H9 (cell line): ENCODE results near the gene ARMC2. TPM values are rescaled to one million over a fixed set of nuclear protein-coding genes. Genes with fewer than 3 reads are reported as not detected.

Source experiments
- DNase-seq: peaks from one replicate; pipeline ENCODE4 v3.0.0-alpha.2; 2017
- H2AFZ ChIP-seq: one replicate; pipeline ENCODE4 v1.6.1; 2013; ENCODE audit warnings: mild to moderate bottlenecking, low read length, control low read depth, moderate library complexity
- H2AK5ac ChIP-seq: 2 replicates; pipeline ENCODE4 v1.6.1; 2013; ENCODE audit warnings: low read length, control low read depth, mixed read lengths; ENCODE audit not compliant: insufficient read length
- H2BK120ac ChIP-seq: one replicate; pipeline ENCODE4 v1.6.1; 2013; ENCODE audit warnings: low read depth, mild to moderate bottlenecking, low read length, control low read depth, inconsistent platforms; ENCODE audit not compliant: poor library complexity, severe bottlenecking
- H2BK12ac ChIP-seq: 2 replicates; pipeline ENCODE4 v1.6.1; 2013; ENCODE audit warnings: low read length, control low read depth, mixed read lengths, low read depth; ENCODE audit not compliant: insufficient read length
- H2BK15ac ChIP-seq: 2 replicates; pipeline ENCODE4 v1.6.1; 2013; ENCODE audit warnings: low read depth, low read length, control low read depth
- H2BK20ac ChIP-seq: one replicate; pipeline ENCODE4 v1.6.1; 2013; ENCODE audit warnings: low read depth, mild to moderate bottlenecking, low read length, control low read depth, inconsistent platforms; ENCODE audit not compliant: poor library complexity, severe bottlenecking
- H2BK5ac ChIP-seq: 2 replicates; pipeline ENCODE4 v1.6.1; 2013; ENCODE audit warnings: low read length, control low read depth, mixed read lengths; ENCODE audit not compliant: insufficient read length
- H3K14ac ChIP-seq: 2 replicates; pipeline ENCODE4 v1.6.1; 2013; ENCODE audit warnings: low read length, control low read depth; ENCODE audit not compliant: insufficient read depth
- H3K18ac ChIP-seq: 2 replicates; pipeline ENCODE4 v1.6.1; 2013; ENCODE audit warnings: low read depth, mild to moderate bottlenecking, mixed read lengths, low read length, control low read depth; ENCODE audit not compliant: insufficient read length
- H3K23ac ChIP-seq: 2 replicates; pipeline ENCODE4 v1.6.1; 2013; ENCODE audit warnings: low read length, control low read depth, mixed read lengths, low read depth; ENCODE audit not compliant: insufficient read length
- H3K23me2 ChIP-seq: 2 replicates; pipeline ENCODE4 v1.6.1; 2013; ENCODE audit warnings: low read depth, mild to moderate bottlenecking, mixed read lengths, low read length, control low read depth; ENCODE audit not compliant: insufficient read length, poor library complexity, severe bottlenecking
- H3K27ac ChIP-seq: 2 replicates; pipeline ENCODE4 v1.5.1; 2013; ENCODE audit warnings: low read length, control low read depth, mixed read lengths, low read depth; ENCODE audit not compliant: insufficient read length
- H3K27me3 ChIP-seq: 2 replicates; pipeline ENCODE4 v1.6.1; 2013; ENCODE audit warnings: low read length, control low read depth, inconsistent platforms; ENCODE audit not compliant: insufficient read depth
- H3K4ac ChIP-seq: 2 replicates; pipeline ENCODE4 v1.6.1; 2013; ENCODE audit warnings: low read depth, mild to moderate bottlenecking, control low read depth, inconsistent platforms, low read length, moderate library complexity
- H3K4me1 ChIP-seq: 2 replicates; pipeline ENCODE4 v1.6.1; 2013; ENCODE audit warnings: low read length, control low read depth, inconsistent platforms; ENCODE audit not compliant: insufficient read depth
- H3K4me2 ChIP-seq: 2 replicates; pipeline ENCODE4 v1.6.1; 2013; ENCODE audit warnings: low read length, control low read depth, mixed read lengths; ENCODE audit not compliant: insufficient read length, insufficient read depth
- H3K56ac ChIP-seq: 2 replicates; pipeline ENCODE4 v1.6.1; 2013; ENCODE audit warnings: low read depth, mild to moderate bottlenecking, mixed read lengths, low read length, control low read depth; ENCODE audit not compliant: insufficient read length
- H3K79me1 ChIP-seq: 2 replicates; pipeline ENCODE4 v1.6.1; 2013; ENCODE audit warnings: low read depth, mild to moderate bottlenecking, moderate library complexity, low read length, control low read depth, inconsistent platforms; ENCODE audit not compliant: insufficient read depth, poor library complexity, severe bottlenecking
- H3K79me2 ChIP-seq: 2 replicates; pipeline ENCODE4 v1.6.1; 2013; ENCODE audit warnings: low read length, control low read depth, inconsistent platforms; ENCODE audit not compliant: insufficient read depth
- H3K9ac ChIP-seq: 2 replicates; pipeline ENCODE4 v1.6.1; 2013; ENCODE audit warnings: low read length, control low read depth, mixed read lengths; ENCODE audit not compliant: insufficient read length; ENCODE audit errors: extremely low read depth
- H3K9me3 ChIP-seq: one replicate; pipeline ENCODE4 v1.6.1; 2013; ENCODE audit warnings: low read depth, low read length, inconsistent platforms; ENCODE audit not compliant: control insufficient read depth
- H3T11ph ChIP-seq: one replicate; pipeline ENCODE4 v1.6.1; 2013; ENCODE audit warnings: mild to moderate bottlenecking, low read length, control low read depth, inconsistent platforms
- H4K20me1 ChIP-seq: one replicate; pipeline ENCODE4 v1.6.1; 2013; ENCODE audit not compliant: control insufficient read depth, insufficient read length, insufficient read depth
- H4K5ac ChIP-seq: 2 replicates; pipeline ENCODE4 v1.6.1; 2013; ENCODE audit warnings: low read depth, mild to moderate bottlenecking, mixed read lengths, low read length, control low read depth; ENCODE audit not compliant: insufficient read length
- H4K8ac ChIP-seq: replicated peaks from 2 replicates; pipeline ENCODE4 v1.6.1; 2013; ENCODE audit warnings: low read length, control low read depth, mixed read lengths, low read depth; ENCODE audit not compliant: insufficient read length
- H4K91ac ChIP-seq: 2 replicates; pipeline ENCODE4 v1.6.1; 2013; ENCODE audit warnings: low read depth, mild to moderate bottlenecking, moderate library complexity, mixed read lengths, low read length, control low read depth; ENCODE audit not compliant: insufficient read length
- H3K27ac Mint-ChIP-seq, 3 experiments: 2 replicates in 2 of 3; 3 replicates in 1 of 3; pipeline ENCODE4 v1.8.0; 2020 to 2021; ENCODE audit warnings: mixed read lengths in 3 of 3, mild to moderate bottlenecking in 1 of 3, moderate library complexity in 1 of 3
- H3K27me3 Mint-ChIP-seq: 2 replicates; pipeline ENCODE4 v1.8.0; 2021; ENCODE audit warnings: low read depth, mild to moderate bottlenecking, moderate library complexity, mixed read lengths
- H3K36me3 Mint-ChIP-seq, 3 experiments: 2 replicates in 2 of 3; 3 replicates in 1 of 3; pipeline ENCODE4 v1.8.0; 2020 to 2021; ENCODE audit warnings: low read depth in 3 of 3, mixed read lengths in 3 of 3; ENCODE audit not compliant: insufficient read depth in 1 of 3
- H3K4me1 Mint-ChIP-seq, 2 experiments: 2 replicates each; pipeline ENCODE4 v1.8.0; 2020; ENCODE audit warnings: mixed read lengths in 2 of 2
- H3K4me3 Mint-ChIP-seq, 2 experiments: 2 replicates in 1 of 2; 3 replicates in 1 of 2; pipeline ENCODE4 v1.8.0; 2020 to 2021; ENCODE audit warnings: mild to moderate bottlenecking in 2 of 2, mixed read lengths in 2 of 2, moderate library complexity in 1 of 2
- H3K9me3 Mint-ChIP-seq, 2 experiments: 2 replicates in 1 of 2; 3 replicates in 1 of 2; pipeline ENCODE4 v1.8.0; 2020; ENCODE audit warnings: mild to moderate bottlenecking in 2 of 2, mixed read lengths in 2 of 2, moderate library complexity in 1 of 2
- CTCF ChIP-seq: fragments of 200-600 bp; sonication (generic); conservative IDR thresholded peaks from 3 replicates; pipeline ENCODE4 v1.8.0; 2021; ENCODE audit warnings: antibody characterized with exemption, mild to moderate bottlenecking
- WGBS: extraction: QIAGEN DNeasy Blood & Tissue Kit; methylation state at CpG from one replicate; pipeline ENCODE4 v1.1.7; 2013; ENCODE audit warnings: missing lambda C conversion rate, low lambda C conversion rate, mixed read lengths; ENCODE audit not compliant: insufficient read length; ENCODE audit errors: extremely low coverage; 5-methylcytosine and 5-hydroxymethylcytosine counted together
- total RNA-seq: library from RNA; stranded (reverse); gene quantifications from 2 replicates; pipeline ENCODE4 v1.2.1, GENCODE V29; 2021

Gene ARMC2
- total RNA-seq, 1 experiment from 2014 or later, result 2.8 TPM

- no peak for DNase-seq
- Histone ChIP-seq H3K23ac (no peak overlapping the region), H2AK5ac (no peak overlapping the region), H3K4me1 (no peaks in the 10 kb centered on the region; the same call in 1 of the 2 replicates), H3T11ph (no peak overlapping the region), H2BK15ac (no peak overlapping the region), H4K8ac (no peak overlapping the region), H3K4me2 (no peak overlapping the region), H3K27me3 (no peaks in the 10 kb centered on the region), H4K91ac (no peak overlapping the region), H2BK20ac (no peak overlapping the region), H3K23me2 (no peaks in the 10 kb centered on the region), H2BK12ac (no peak overlapping the region), H3K79me1 (no peaks in the 10 kb centered on the region), H2BK5ac (no peak overlapping the region), H3K9me3 (no peaks in the 10 kb centered on the region), H3K56ac (no peak overlapping the region), H3K79me2 (no peaks in the 10 kb centered on the region), H2BK120ac (no peak overlapping the region), H2AFZ (no peak overlapping the region), H3K9ac (no peak overlapping the region), H4K20me1 (no peaks in the 10 kb centered on the region), H3K27ac (no peak overlapping the region), H3K18ac (no peak overlapping the region), H4K5ac (no peak overlapping the region), H3K14ac (no peak overlapping the region), H3K4ac (no peak overlapping the region)
- H3K4me3 Mint-ChIP-seq, result no peak overlapping the region
- no peak overlapping the region for H3K27ac Mint-ChIP-seq
- no CpG with 5 or more reads among the region's 7 CpGs for WGBS
- H3K9me3 Mint-ChIP-seq, result no peaks in the 10 kb centered on the region
- no peaks in the 10 kb centered on the region for H3K36me3 Mint-ChIP-seq
- H3K27me3 Mint-ChIP-seq, result no peaks in the 10 kb centered on the region
- no peak for TF ChIP-seq CTCF
- peaks cover 6 to 7% of the 10 kb centered on the region in 2 experiments for H3K4me1 Mint-ChIP-seq
Observed at GRCh38 chr6:108960601-108961000, 112.4 kb downstream of the ARMC2 start.
